HEK293T (cell line): Measurements from ENCODE around the gene PRKG1.
"Not testable (repeated sequence)": the region's sequence is repeated elsewhere in the genome, so short reads cannot be mapped to it uniquely, and the experiment has no call there.

Experiments used
- CTCF ChIA-PET: fragments of 350-600 bp; formaldehyde crosslinking; extraction: SDS; loops from one replicate; lab custom pipeline; 2021; ENCODE audit warnings: antibody characterized with exemption, inconsistent platforms; lab: Yijun Ruan, JAX
- POLR2A ChIA-PET: fragments of 350-600 bp; formaldehyde crosslinking; extraction: SDS; loops from one replicate; lab custom pipeline; 2020; ENCODE audit warnings: antibody characterized with exemption, inconsistent platforms; lab: Yijun Ruan, JAX
- DNase-seq: peaks from one replicate; pipeline ENCODE4 v3.0.0; 2012; ENCODE audit warnings: mixed read lengths; ENCODE audit errors: extremely low spot score
- ARNT ChIP-seq: fragments of 450-650 bp; IDR thresholded peaks from 2 replicates; pipeline ENCODE4 v1.6.1; 2017; ENCODE audit warnings: mild to moderate bottlenecking
- BHLHE40 ChIP-seq: fragments of 450-650 bp; IDR thresholded peaks from 2 replicates; pipeline ENCODE4 v1.6.1; 2016; ENCODE audit warnings: mild to moderate bottlenecking, moderate library complexity, borderline replicate concordance
- CTBP1 ChIP-seq: fragments of 450-650 bp; IDR thresholded peaks from 2 replicates; pipeline ENCODE4 v1.6.1; 2016; ENCODE audit warnings: borderline replicate concordance
- ELF4 ChIP-seq: fragments of 450-650 bp; IDR thresholded peaks from 2 replicates; pipeline ENCODE4 v1.6.1; 2017; ENCODE audit warnings: antibody characterized with exemption
- FOXA1 ChIP-seq: fragments of 450-650 bp; IDR thresholded peaks from 2 replicates; pipeline ENCODE4 v1.6.1; 2016; ENCODE audit warnings: mild to moderate bottlenecking
- FOXK2 ChIP-seq: fragments of 450-650 bp; IDR thresholded peaks from 2 replicates; pipeline ENCODE4 v1.6.1; 2016; ENCODE audit warnings: mild to moderate bottlenecking
- FOXM1 ChIP-seq: fragments of 450-650 bp; IDR thresholded peaks from 2 replicates; pipeline ENCODE4 v1.6.1; 2017; ENCODE audit warnings: mild to moderate bottlenecking, borderline replicate concordance
- HDGF ChIP-seq: fragments of 450-650 bp; IDR thresholded peaks from 2 replicates; pipeline ENCODE4 v1.6.1; 2017; ENCODE audit warnings: antibody characterized with exemption, borderline replicate concordance
- L3MBTL2 ChIP-seq: fragments of 450-650 bp; conservative IDR thresholded peaks from 2 replicates; pipeline ENCODE4 v1.6.1; 2016; ENCODE audit warnings: mild to moderate bottlenecking
- LEF1 ChIP-seq: fragments of 450-650 bp; IDR thresholded peaks from 2 replicates; pipeline ENCODE4 v1.6.1; 2017; ENCODE audit warnings: mild to moderate bottlenecking, borderline replicate concordance
- NFRKB ChIP-seq: fragments of 450-650 bp; IDR thresholded peaks from 2 replicates; pipeline ENCODE4 v1.6.1; 2016; ENCODE audit warnings: mild to moderate bottlenecking, moderate library complexity
- SP1 ChIP-seq: fragments of 450-650 bp; IDR thresholded peaks from 2 replicates; pipeline ENCODE4 v1.6.1; 2017
- SUZ12 ChIP-seq: fragments of 450-650 bp; IDR thresholded peaks from 2 replicates; pipeline ENCODE4 v1.6.1; 2016; ENCODE audit warnings: mild to moderate bottlenecking
- TARDBP ChIP-seq: fragments of 450-650 bp; IDR thresholded peaks from 2 replicates; pipeline ENCODE4 v1.6.1; 2016
- ZNF384 ChIP-seq: fragments of 450-650 bp; IDR thresholded peaks from 2 replicates; pipeline ENCODE4 v1.6.1; 2016
- TF ChIP-seq, protein P1 (sequence below): fragments of 450-650 bp; IDR thresholded peaks from 2 replicates; pipeline ENCODE4 v1.6.1; 2016

Gene PRKG1

DNA sequence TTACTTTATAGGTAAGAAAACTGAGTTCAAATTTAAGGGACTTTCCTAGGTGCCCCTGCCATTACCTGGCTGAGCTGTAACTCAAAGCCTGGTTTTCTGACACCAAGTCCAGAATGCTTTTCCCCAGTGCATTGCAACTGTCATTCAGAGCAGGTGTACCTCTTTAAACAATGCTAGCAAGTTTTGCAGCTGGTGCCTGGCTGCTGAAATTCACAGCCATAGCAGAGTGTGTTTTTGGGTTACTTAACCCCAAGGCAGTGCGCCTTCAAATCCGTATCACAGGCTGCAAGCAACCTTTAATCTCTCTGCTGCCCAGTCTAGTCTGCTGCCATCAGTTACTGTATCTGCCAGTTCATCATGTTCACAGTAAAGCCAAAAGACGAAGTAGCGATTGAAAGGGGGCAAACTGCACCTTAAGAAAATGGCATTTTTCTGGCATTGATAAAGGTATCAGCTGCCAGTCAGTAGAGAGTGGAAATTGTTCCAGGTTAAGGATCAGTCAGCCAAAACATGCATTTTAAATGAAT lies 359.7 kb downstream of the PRKG1 start:
- no peak for DNase-seq
- TF ChIP-seq FOXK2 (no peak), SP1 (no peak), BHLHE40 (no peak), ARNT (no peak), ZNF384 (no peak), LEF1 (no peak), FOXM1 (no peak), HDGF (no peak), TARDBP (no peak), CTBP1 (no peak), L3MBTL2 (no peak), FOXA1 (no peak), SUZ12 (no peak), ELF4 (no peak), NFRKB (no peak)
- TF ChIP-seq, protein P1, sequence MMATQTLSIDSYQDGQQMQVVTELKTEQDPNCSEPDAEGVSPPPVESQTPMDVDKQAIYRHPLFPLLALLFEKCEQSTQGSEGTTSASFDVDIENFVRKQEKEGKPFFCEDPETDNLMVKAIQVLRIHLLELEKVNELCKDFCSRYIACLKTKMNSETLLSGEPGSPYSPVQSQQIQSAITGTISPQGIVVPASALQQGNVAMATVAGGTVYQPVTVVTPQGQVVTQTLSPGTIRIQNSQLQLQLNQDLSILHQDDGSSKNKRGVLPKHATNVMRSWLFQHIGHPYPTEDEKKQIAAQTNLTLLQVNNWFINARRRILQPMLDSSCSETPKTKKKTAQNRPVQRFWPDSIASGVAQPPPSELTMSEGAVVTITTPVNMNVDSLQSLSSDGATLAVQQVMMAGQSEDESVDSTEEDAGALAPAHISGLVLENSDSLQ, result no peak
- CTCF ChIA-PET, result no interaction called here
- POLR2A ChIA-PET, result no interaction called here

DNA sequence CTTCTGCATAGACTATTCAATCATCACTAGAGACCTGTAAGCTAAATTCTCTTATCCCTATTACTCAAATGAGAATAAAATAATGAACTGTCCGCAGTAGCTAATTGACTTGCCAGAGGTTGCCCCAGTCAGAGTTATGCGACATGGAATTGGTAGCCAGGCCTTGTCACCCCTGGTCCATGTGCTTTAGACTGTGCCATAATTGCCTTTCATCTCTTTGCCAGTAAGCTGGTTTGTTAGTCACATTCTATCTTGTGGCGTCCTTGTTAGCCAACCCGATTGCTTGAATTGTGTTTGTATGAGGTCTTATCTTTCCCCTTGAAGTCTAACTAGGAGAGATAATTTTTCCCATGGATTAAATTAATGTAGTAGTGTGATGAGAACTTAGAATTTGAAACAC lies 362.5 kb downstream of the PRKG1 start:
- ChIA-PET POLR2A (no interaction called here), CTCF (no interaction called here)
- TF ChIP-seq ARNT (no peak), HDGF (no peak), FOXM1 (no peak)
- DNase-seq, result no peak

DNA sequence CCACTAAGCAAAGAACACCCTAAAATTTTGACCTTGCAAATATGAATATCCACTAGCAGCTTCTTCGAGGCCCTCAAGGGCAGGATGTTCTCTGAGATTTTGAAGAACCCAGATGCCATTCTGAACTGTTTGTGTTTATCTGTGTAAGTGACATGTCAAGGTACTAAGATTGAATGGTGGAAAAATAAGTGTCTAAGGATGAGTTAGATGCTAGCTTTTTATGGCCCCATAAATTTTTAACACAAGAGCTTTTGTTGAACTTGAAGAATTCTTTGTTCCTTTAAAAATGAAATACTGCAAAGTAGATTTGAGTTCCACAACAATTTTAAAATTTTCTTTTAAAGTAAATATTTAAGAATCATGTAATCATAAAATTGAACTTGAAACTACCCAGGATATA lies 365.4 kb downstream of the PRKG1 start:
- TF ChIP-seq, protein P1, result 0 out of 2 replicates have a peak, but pooled peaks have one; percentile 18
- no peak for TF ChIP-seq FOXA1
- CTCF ChIA-PET, result interaction anchor here (0.5 to 0.7 kb wide), 2 partner anchors 435 to 513 kb away, joined by 3 read pairs; no protein-coding TSS in a partner anchor
- POLR2A ChIA-PET, result no interaction called here
- no peak for DNase-seq

GRCh38 chr10:51445588-51445987 lies 371.3 kb downstream of the PRKG1 start:
- ChIA-PET POLR2A (no interaction called here), CTCF (no interaction called here)
- TF ChIP-seq ELF4 (no peak), HDGF (no peak), LEF1 (no peak), CTBP1 (no peak)
- no peak for DNase-seq

DNA sequence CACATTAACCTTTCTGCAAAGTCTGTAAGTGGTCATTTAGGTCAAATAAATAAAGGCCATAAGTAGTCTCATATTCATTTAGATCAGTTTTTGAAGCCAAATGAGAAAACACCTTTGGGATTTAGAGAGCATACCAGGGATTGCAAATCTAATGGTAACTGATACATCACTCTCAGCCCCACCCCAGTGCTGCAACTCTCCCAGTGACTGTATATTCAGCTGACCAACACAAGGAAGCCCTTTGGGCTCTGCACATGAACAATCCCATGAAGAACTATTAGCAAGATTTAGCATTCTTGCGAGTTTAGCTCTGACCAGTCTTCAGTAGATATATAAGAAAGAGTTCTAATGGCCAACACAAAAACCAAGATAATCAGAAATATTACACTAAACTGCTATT lies 372.8 kb downstream of the PRKG1 start:
- ChIA-PET CTCF (no interaction called here), POLR2A (no interaction called here)
- no peak for TF ChIP-seq SP1
- no peak for TF ChIP-seq ARNT
- no peak for TF ChIP-seq ZNF384
- TF ChIP-seq FOXA1, result no peak
- no peak for TF ChIP-seq CTBP1
- no peak for TF ChIP-seq L3MBTL2
- no peak for TF ChIP-seq ELF4
- no peak for DNase-seq

- POLR2A ChIA-PET, DNase-seq, CTCF ChIA-PET: not testable (repeated sequence)
Measured at GRCh38 chr10:51455762-51456161, 381.5 kb downstream of the PRKG1 start.

GRCh38 chr10:51459476-51459875 lies 385.2 kb downstream of the PRKG1 start:
- ChIA-PET POLR2A (no interaction called here), CTCF (no interaction called here)
- no peak for TF ChIP-seq L3MBTL2
- TF ChIP-seq TARDBP, result no peak
- no peak for TF ChIP-seq NFRKB
- no peak for TF ChIP-seq HDGF
- TF ChIP-seq SP1, result no peak
- TF ChIP-seq FOXM1, result no peak
- no peak for TF ChIP-seq FOXK2
- TF ChIP-seq BHLHE40, result no peak
- TF ChIP-seq, protein P1, result no peak
- TF ChIP-seq ZNF384, result no peak
- TF ChIP-seq FOXA1, result no peak
- no peak for TF ChIP-seq SUZ12
- no peak for TF ChIP-seq ARNT
- DNase-seq, result no peak
